IMR-90 (cell line): Measurements from ENCODE around the gene B3GALNT1. TPM values are rescaled to one million over a fixed set of nuclear protein-coding genes. Genes with fewer than 3 reads are reported as not detected.

Experiments
- ATAC-seq: fragments of 200-7000 bp; cut with Tn5 transposase; 2 replicates; pipeline ENCODE4 v1.9.1; 2020; ENCODE audit warnings: low read depth, mild to moderate bottlenecking, moderate library complexity
- BruUV-seq: library from RNA; stranded (reverse); fragments of 400-500 nt; replicated peaks from 2 replicates; lab custom pipeline; 2021; lab: Mats Ljungman, UMichigan
- CTCF ChIA-PET: fragments of 300-600 bp; formaldehyde crosslinking; extraction: SDS; loops from one replicate; lab custom pipeline; 2021; ENCODE audit warnings: antibody characterized with exemption; lab: Yijun Ruan, JAX
- POLR2A ChIA-PET: fragments of 300-600 bp; sonication (Branson Sonifier 250); formaldehyde crosslinking; loops from one replicate; lab custom pipeline; 2022; ENCODE audit warnings: antibody characterized with exemption; ENCODE audit not compliant: unreplicated experiment; lab: Charles Lee
- DNase-seq: peaks from one replicate; pipeline ENCODE4 v3.0.0; 2013
- H2AFZ ChIP-seq: replicated peaks from 2 replicates; pipeline ENCODE3; 2013; ENCODE audit warnings: low read length, mild to moderate bottlenecking; ENCODE audit not compliant: poor library complexity
- H2AK5ac ChIP-seq: 2 replicates; pipeline ENCODE4 v1.6.1; 2013; ENCODE audit warnings: low read depth, low read length, inconsistent platforms
- H2AK9ac ChIP-seq: replicated peaks from 2 replicates; pipeline ENCODE3; 2013; ENCODE audit warnings: mild to moderate bottlenecking, low read depth, low read length, moderate library complexity; ENCODE audit not compliant: poor library complexity
- H2BK120ac ChIP-seq: 2 replicates; pipeline ENCODE4 v1.6.1; 2013; ENCODE audit warnings: low read depth, low read length, inconsistent platforms
- H2BK15ac ChIP-seq: 3 replicates; pipeline ENCODE4 v1.6.1; 2013; ENCODE audit warnings: low read depth, low read length, inconsistent platforms
- H2BK20ac ChIP-seq: 2 replicates; pipeline ENCODE4 v1.6.1; 2013; ENCODE audit warnings: low read depth, mild to moderate bottlenecking, inconsistent platforms, low read length, moderate library complexity
- H2BK5ac ChIP-seq: 2 replicates; pipeline ENCODE4 v1.6.1; 2013; ENCODE audit warnings: mild to moderate bottlenecking, low read depth, low read length, inconsistent platforms; ENCODE audit not compliant: poor library complexity, severe bottlenecking
- H3K14ac ChIP-seq: replicated peaks from 2 replicates; pipeline ENCODE4 v1.6.1; 2013; ENCODE audit warnings: low read depth, low read length, inconsistent platforms
- H3K18ac ChIP-seq: 2 replicates; pipeline ENCODE4 v1.6.1; 2013; ENCODE audit warnings: low read depth, low read length, control low read depth
- H3K23ac ChIP-seq: 2 replicates; pipeline ENCODE4 v1.6.1; 2013; ENCODE audit warnings: low read depth, low read length, inconsistent platforms
- H3K27ac ChIP-seq: 2 replicates; pipeline ENCODE4 v1.5.1; 2013; ENCODE audit warnings: mild to moderate bottlenecking, control low read depth, low read length; ENCODE audit not compliant: insufficient read depth
- H3K27me3 ChIP-seq: 2 replicates; pipeline ENCODE4 v1.6.1; 2013; ENCODE audit warnings: low read length; ENCODE audit not compliant: control insufficient read depth, insufficient read depth
- H3K36me3 ChIP-seq: 2 replicates; pipeline ENCODE4 v1.6.1; 2013; ENCODE audit warnings: low read length, mixed read lengths; ENCODE audit not compliant: control insufficient read depth, insufficient read depth
- H3K4ac ChIP-seq: 2 replicates; pipeline ENCODE4 v1.6.1; 2013; ENCODE audit warnings: low read depth, low read length, inconsistent platforms
- H3K4me1 ChIP-seq: 2 replicates; pipeline ENCODE4 v1.6.1; 2013; ENCODE audit warnings: low read length, mixed read lengths; ENCODE audit not compliant: control insufficient read depth, insufficient read depth
- H3K4me2 ChIP-seq: 2 replicates; pipeline ENCODE4 v1.6.1; 2013; ENCODE audit warnings: low read depth, mild to moderate bottlenecking, control low read depth, low read length, moderate library complexity
- H3K4me3 ChIP-seq: 2 replicates; pipeline ENCODE4 v1.5.1; 2013; ENCODE audit warnings: low read depth, mild to moderate bottlenecking, control low read depth, low read length, moderate library complexity; ENCODE audit not compliant: insufficient read depth
- H3K56ac ChIP-seq: 2 replicates; pipeline ENCODE4 v1.6.1; 2013; ENCODE audit warnings: low read length, inconsistent platforms; ENCODE audit not compliant: insufficient read depth; ENCODE audit errors: extremely low read depth
- H3K79me1 ChIP-seq, 2 experiments: 2 replicates each; pipeline ENCODE4 v1.6.1; 2013; ENCODE audit warnings: low read length in 2 of 2, inconsistent platforms in 1 of 2, low read depth in 1 of 2
- H3K9ac ChIP-seq: 2 replicates; pipeline ENCODE4 v1.6.1; 2013; ENCODE audit warnings: low read depth, low read length, control low read depth
- H3K9me1 ChIP-seq: 2 replicates; pipeline ENCODE4 v1.6.1; 2013; ENCODE audit warnings: low read length, inconsistent platforms; ENCODE audit not compliant: insufficient read depth
- H3K9me3 ChIP-seq: 2 replicates; pipeline ENCODE4 v1.6.1; 2013; ENCODE audit warnings: low read length; ENCODE audit not compliant: control insufficient read depth, insufficient read depth
- H4K20me1 ChIP-seq: 2 replicates; pipeline ENCODE4 v1.6.1; 2013; ENCODE audit warnings: low read length, inconsistent platforms; ENCODE audit not compliant: insufficient read depth
- H4K5ac ChIP-seq: 2 replicates; pipeline ENCODE4 v1.6.1; 2013; ENCODE audit warnings: mild to moderate bottlenecking, low read depth, low read length, control low read depth
- H4K8ac ChIP-seq, 2 experiments: 2 replicates each; pipeline ENCODE4 v1.6.1; 2013; ENCODE audit warnings: low read depth in 2 of 2, low read length in 2 of 2, control low read depth in 1 of 2, inconsistent platforms in 1 of 2
- H4K91ac ChIP-seq: 2 replicates; pipeline ENCODE4 v1.6.1; 2013; ENCODE audit warnings: low read depth, low read length, inconsistent platforms; ENCODE audit not compliant: insufficient read depth
- CEBPB ChIP-seq: IDR thresholded peaks from 2 replicates; pipeline ENCODE4 v1.6.1; 2012; ENCODE audit warnings: low read depth, low read length, improper control_type of control experiment
- FOS ChIP-seq: fragments of 150-350 bp; IDR thresholded peaks from 2 replicates; pipeline ENCODE4 v1.6.1; 2016; ENCODE audit warnings: low read depth, low read length
- RCOR1 ChIP-seq: IDR thresholded peaks from 2 replicates; pipeline ENCODE4 v1.6.1; 2012; ENCODE audit warnings: mild to moderate bottlenecking, low read length, improper control_type of control experiment; ENCODE audit not compliant: insufficient replicate concordance
- SMC3 ChIP-seq: fragments of 150-350 bp; IDR thresholded peaks from 2 replicates; pipeline ENCODE4 v1.6.1; 2016; ENCODE audit warnings: low read depth, mild to moderate bottlenecking, antibody characterized with exemption, low read length, moderate library complexity
- WGBS, 2 experiments: methylation state at CpG; one replicate each; pipeline versions ENCODE4 v1.1.5 to v1.1.7; 2013; ENCODE audit warnings: missing lambda C conversion rate in 2 of 2; ENCODE audit not compliant: insufficient read length in 1 of 2; ENCODE audit errors: extremely low coverage in 2 of 2; 5-methylcytosine and 5-hydroxymethylcytosine counted together
- dilution Hi-C: fragments of 300-500 bp; cut with HindIII; formaldehyde crosslinking; loops from one replicate; pipeline ENCODE4 v1.14.3; 2018; ENCODE audit warnings: low sequenced_read_pairs; ENCODE audit not compliant: unreplicated experiment
- in situ Hi-C: fragments of 300-500 bp; cut with MboI; formaldehyde crosslinking; loops from 3 replicates; pipeline ENCODE4 v1.14.3; 2019; ENCODE audit warnings: low sequenced_read_pairs, inconsistent platforms, mixed read lengths
- intact Hi-C: fragments of 100-400 bp; cut with micrococcal nuclease; formaldehyde crosslinking; loops from 2 replicates; pipeline ENCODE4 v1.10.0; 2022
- polyA plus RNA-seq, 3 experiments: library from polyadenylated mRNA; depleted of rRNA; stranded (reverse); fragments of >200 nt; gene quantifications; 2 replicates each; pipeline ENCODE4 v1.2.3, GENCODE V29; 2012; ENCODE audit warnings: low replicate concordance in 1 of 3
- total RNA-seq: library from RNA; depleted of rRNA; stranded (reverse); fragments of >200 nt; gene quantifications from 2 replicates; pipeline ENCODE4 v1.2.3, GENCODE V29; 2012

Gene B3GALNT1
- total and polyA plus RNA-seq, 2 of the 4 experiments (the other 2 are of a cell fraction), result 5.6 to 8.2 TPM

DNA sequence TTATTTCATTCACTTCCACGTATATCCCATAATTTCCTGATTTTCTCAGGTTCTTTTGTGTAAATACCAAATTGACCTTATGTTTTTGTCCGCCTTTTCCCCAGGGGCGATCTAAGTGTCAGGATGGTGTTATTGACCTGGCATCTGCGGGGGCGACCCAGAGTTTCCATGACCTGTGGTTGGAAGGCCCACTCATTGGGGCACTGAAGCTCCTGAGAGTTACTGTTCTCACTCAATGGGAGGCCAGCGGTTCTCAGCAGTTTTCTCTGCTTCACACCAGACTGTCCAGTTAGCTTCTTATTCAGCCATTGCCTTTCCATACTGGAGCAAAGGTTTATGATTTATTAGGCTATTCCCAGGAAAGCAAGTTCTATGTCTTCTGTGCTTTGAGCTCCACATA lies 53.3 kb downstream of the B3GALNT1 start:
- no peaks in the 10 kb centered on the region for H4K20me1 ChIP-seq
- WGBS, 2 experiments, result no CpG with 5 or more reads among the region's 6 CpGs
- no peak for TF ChIP-seq SMC3
- TF ChIP-seq FOS, result no peak
- TF ChIP-seq RCOR1, result no peak
- TF ChIP-seq CEBPB, result no peak
- no peak overlapping the region for H2AFZ ChIP-seq
- H2BK120ac ChIP-seq, result no peak overlapping the region
- H3K9ac ChIP-seq, result no peak overlapping the region
- H3K4me2 ChIP-seq, result no peak overlapping the region
- no peaks in the 10 kb centered on the region for H3K4me1 ChIP-seq
- DNase-seq (no peak), ATAC-seq (no peak)
- H2BK15ac ChIP-seq, result no peak overlapping the region
- no peaks in the 10 kb centered on the region for H3K9me1 ChIP-seq
- no peak overlapping the region for H3K4me3 ChIP-seq
- no peak overlapping the region for H4K8ac ChIP-seq
- H3K27me3 ChIP-seq, result no peaks in the 10 kb centered on the region
- no peak overlapping the region for H2BK20ac ChIP-seq
- H3K56ac ChIP-seq, result no peak overlapping the region
- H4K91ac ChIP-seq, result no peak overlapping the region
- no peak overlapping the region for H3K18ac ChIP-seq
- no peaks in the 10 kb centered on the region for H3K36me3 ChIP-seq
- H4K5ac ChIP-seq, result no peak overlapping the region
- intact Hi-C loops, result no loop called here
- no peak overlapping the region for H2AK9ac ChIP-seq
- H3K23ac ChIP-seq, result no peak overlapping the region
- H3K27ac ChIP-seq, result no peak overlapping the region
- ChIA-PET POLR2A (no interaction called here), CTCF (no interaction called here)
- H2AK5ac ChIP-seq, result no peak overlapping the region
- H3K9me3 ChIP-seq, result no peaks in the 10 kb centered on the region
- H2BK5ac ChIP-seq, result no peak overlapping the region
- in situ Hi-C loops, result no loop called here
- no peak overlapping the region for H3K4ac ChIP-seq
- H3K14ac ChIP-seq, result no peak overlapping the region
- no TSS peak for BruUV-seq
- no peaks in the 10 kb centered on the region for H3K79me1 ChIP-seq
- dilution Hi-C loops, result no loop called here
